Measurements from ENCODE around the gene HSD17B3. TPM values are rescaled to one million over a fixed set of nuclear protein-coding genes. Genes with fewer than 3 reads are reported as not detected.

Gene HSD17B3
- total and polyA plus RNA-seq, 10 of the 15 experiments (the other 5 are each of a cell fraction or from before 2014, with no cell fraction given): not detected

DNA sequence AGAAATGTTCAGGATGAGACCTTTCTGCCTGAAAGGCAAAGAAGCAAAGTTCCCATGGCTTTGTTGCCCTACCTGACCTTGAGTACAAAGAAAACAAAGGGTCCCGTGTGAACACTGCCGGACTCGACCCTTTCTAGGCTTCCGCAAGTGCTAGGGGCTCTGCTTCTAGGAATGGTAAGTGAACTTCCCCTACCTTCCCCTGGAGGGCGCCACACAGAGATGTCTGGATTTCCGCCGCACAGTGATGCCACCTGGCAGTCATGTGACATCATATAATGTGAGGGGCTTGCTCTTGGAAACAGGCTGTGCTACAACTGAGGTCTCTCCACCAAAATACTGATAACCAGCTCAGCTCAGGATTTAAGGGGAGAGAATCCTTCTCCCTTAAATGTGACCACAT, 56.6 kb downstream of the HSD17B3 start:
- H3K4me1 ChIP-seq (ENCODE audit: control insufficient read depth, insufficient read depth, low read length): peaks cover 9% of the 10 kb centered on the region
- TF ChIP-seq, protein P1, sequence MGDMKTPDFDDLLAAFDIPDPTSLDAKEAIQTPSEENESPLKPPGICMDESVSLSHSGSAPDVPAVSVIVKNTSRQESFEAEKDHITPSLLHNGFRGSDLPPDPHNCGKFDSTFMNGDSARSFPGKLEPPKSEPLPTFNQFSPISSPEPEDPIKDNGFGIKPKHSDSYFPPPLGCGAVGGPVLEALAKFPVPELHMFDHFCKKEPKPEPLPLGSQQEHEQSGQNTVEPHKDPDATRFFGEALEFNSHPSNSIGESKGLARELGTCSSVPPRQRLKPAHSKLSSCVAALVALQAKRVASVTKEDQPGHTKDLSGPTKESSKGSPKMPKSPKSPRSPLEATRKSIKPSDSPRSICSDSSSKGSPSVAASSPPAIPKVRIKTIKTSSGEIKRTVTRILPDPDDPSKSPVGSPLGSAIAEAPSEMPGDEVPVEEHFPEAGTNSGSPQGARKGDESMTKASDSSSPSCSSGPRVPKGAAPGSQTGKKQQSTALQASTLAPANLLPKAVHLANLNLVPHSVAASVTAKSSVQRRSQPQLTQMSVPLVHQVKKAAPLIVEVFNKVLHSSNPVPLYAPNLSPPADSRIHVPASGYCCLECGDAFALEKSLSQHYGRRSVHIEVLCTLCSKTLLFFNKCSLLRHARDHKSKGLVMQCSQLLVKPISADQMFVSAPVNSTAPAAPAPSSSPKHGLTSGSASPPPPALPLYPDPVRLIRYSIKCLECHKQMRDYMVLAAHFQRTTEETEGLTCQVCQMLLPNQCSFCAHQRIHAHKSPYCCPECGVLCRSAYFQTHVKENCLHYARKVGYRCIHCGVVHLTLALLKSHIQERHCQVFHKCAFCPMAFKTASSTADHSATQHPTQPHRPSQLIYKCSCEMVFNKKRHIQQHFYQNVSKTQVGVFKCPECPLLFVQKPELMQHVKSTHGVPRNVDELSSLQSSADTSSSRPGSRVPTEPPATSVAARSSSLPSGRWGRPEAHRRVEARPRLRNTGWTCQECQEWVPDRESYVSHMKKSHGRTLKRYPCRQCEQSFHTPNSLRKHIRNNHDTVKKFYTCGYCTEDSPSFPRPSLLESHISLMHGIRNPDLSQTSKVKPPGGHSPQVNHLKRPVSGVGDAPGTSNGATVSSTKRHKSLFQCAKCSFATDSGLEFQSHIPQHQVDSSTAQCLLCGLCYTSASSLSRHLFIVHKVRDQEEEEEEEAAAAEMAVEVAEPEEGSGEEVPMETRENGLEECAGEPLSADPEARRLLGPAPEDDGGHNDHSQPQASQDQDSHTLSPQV (IDR thresholded peaks at IDR 0.05): no peak
- TF ChIP-seq, protein P2, sequence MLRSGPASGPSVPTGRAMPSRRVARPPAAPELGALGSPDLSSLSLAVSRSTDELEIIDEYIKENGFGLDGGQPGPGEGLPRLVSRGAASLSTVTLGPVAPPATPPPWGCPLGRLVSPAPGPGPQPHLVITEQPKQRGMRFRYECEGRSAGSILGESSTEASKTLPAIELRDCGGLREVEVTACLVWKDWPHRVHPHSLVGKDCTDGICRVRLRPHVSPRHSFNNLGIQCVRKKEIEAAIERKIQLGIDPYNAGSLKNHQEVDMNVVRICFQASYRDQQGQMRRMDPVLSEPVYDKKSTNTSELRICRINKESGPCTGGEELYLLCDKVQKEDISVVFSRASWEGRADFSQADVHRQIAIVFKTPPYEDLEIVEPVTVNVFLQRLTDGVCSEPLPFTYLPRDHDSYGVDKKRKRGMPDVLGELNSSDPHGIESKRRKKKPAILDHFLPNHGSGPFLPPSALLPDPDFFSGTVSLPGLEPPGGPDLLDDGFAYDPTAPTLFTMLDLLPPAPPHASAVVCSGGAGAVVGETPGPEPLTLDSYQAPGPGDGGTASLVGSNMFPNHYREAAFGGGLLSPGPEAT (IDR thresholded peaks at IDR 0.05; ENCODE audit: low read depth): no peak
- TF ChIP-seq CBFB (IDR thresholded peaks at IDR 0.05; ENCODE audit: low read depth) (no peak), HDAC6 (IDR thresholded peaks at IDR 0.05; ENCODE audit: unreplicated experiment) (no peak)
- TF ChIP-seq, protein P3, sequence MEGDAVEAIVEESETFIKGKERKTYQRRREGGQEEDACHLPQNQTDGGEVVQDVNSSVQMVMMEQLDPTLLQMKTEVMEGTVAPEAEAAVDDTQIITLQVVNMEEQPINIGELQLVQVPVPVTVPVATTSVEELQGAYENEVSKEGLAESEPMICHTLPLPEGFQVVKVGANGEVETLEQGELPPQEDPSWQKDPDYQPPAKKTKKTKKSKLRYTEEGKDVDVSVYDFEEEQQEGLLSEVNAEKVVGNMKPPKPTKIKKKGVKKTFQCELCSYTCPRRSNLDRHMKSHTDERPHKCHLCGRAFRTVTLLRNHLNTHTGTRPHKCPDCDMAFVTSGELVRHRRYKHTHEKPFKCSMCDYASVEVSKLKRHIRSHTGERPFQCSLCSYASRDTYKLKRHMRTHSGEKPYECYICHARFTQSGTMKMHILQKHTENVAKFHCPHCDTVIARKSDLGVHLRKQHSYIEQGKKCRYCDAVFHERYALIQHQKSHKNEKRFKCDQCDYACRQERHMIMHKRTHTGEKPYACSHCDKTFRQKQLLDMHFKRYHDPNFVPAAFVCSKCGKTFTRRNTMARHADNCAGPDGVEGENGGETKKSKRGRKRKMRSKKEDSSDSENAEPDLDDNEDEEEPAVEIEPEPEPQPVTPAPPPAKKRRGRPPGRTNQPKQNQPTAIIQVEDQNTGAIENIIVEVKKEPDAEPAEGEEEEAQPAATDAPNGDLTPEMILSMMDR (IDR thresholded peaks at IDR 0.05 in 2 of 3, conservative IDR thresholded peaks at IDR 0.05 in 1 of 3; ENCODE audit: control insufficient read depth in 2 of 3, extremely low read depth in 1 of 3, insufficient read depth in 1 of 3, low read depth in 3 of 3, low read length in 3 of 3): peak in 2 of 3 experiments; percentile 13 to 19; a peak in 2 of 6 replicates
- BruUV-seq (replicated peaks): no TSS peak
- ChIA-PET RAD21 (ENCODE audit: unreplicated experiment) (no interaction called here), POLR2A (no interaction called here), SMC1A (ENCODE audit: uncharacterized antibody, unreplicated experiment) (interaction anchor here (0.9 kb wide), 1 partner anchor 10 kb away, joined by 3 read pairs; no protein-coding TSS in a partner anchor), CTCF (interaction anchor here (1.4 kb wide), 1 partner anchor 13 kb away, joined by 7 read pairs; no protein-coding TSS in a partner anchor)
- DNase-seq (ENCODE audit: low read depth, low spot score) (no peak), ATAC-seq (no peak), FAIRE-seq (no peak)
- H3K9me3 ChIP-seq (replicated peaks; ENCODE audit: control insufficient read depth, insufficient read depth, low read length): no peaks in the 10 kb centered on the region
- H3K36me3 ChIP-seq (ENCODE audit: control insufficient read depth in 2 of 2, insufficient read depth in 2 of 2, low read length in 1 of 2): no peaks in the 10 kb centered on the region
- no peak overlapping the region for H3K4me2 ChIP-seq (ENCODE audit: control insufficient read depth, insufficient read depth)
- 47% methylated on average over 7 of the region's 7 CpGs for WGBS (ENCODE audit: insufficient coverage, insufficient replicate concordance, low lambda C conversion rate, missing lambda C conversion rate)
- H3K4me3 ChIP-seq: no peak overlapping the region
- no peaks in the 10 kb centered on the region for H3K79me2 ChIP-seq (ENCODE audit: control insufficient read depth, insufficient read depth, low read length)
- H4K20me1 ChIP-seq (ENCODE audit: control insufficient read depth, insufficient read depth): peaks cover 2% of the 10 kb centered on the region; the same call in 1 of the 2 replicates
- intact Hi-C loops (cut with micrococcal nuclease; ENCODE audit: unreplicated experiment) (no loop called here), in situ Hi-C loops (cut with MboI) (no loop called here)
- H2AFZ ChIP-seq (ENCODE audit: control insufficient read depth, low read depth, low read length): no peak overlapping the region
- peaks cover 0 to 4% of the 10 kb centered on the region in 2 experiments; a peak in 3 of 4 replicates for H3K27me3 ChIP-seq (replicated peaks in 1 of 2; ENCODE audit: control insufficient read depth in 2 of 2, insufficient read depth in 2 of 2, low read length in 1 of 2)
- no peak overlapping the region for H3K27ac ChIP-seq (ENCODE audit: control insufficient read depth, insufficient read depth)
- H3K9ac ChIP-seq (ENCODE audit: control insufficient read depth, insufficient read depth, low read length): no peak overlapping the region
